ENCODE data around the gene DDB1.

Gene DDB1

DNA sequence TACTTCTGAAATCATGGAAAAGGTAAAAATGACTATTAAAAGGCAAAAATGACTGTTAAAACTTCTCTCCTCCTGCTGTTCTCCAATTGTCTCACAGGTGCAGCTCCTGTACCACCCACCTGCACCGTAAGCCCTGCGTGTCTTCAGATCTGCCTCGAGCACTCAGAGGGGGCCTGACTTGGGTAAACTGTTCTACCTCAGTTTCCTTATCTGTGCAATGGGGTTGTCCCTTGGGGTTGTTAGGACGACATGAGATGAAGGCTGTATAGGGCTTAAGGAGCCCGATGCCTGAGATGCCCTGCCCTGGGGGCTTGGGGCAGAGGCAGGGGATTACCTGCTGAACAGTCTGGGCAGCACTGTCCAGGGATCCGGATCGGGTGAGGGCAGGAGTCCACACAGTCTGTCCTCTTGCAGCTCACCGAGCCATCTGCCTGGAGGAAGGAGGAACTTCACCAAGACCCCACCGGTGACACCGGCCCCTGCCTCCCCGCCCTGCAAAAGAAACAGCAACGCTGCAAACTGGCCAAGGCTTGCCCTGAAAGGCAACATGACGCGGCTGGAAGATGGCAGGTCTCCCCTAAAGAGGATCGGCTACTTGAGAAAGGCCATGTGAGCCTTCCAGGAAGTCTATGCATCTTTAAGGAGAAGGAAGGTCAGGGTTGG lies 64.2 kb downstream of the DDB1 start:
- H3K4me3 ChIP-seq (ENCODE audit: low read length), result no peak overlapping the region
- no peak for DNase-seq (ENCODE audit: low read depth)
- TF ChIP-seq, protein P1, sequence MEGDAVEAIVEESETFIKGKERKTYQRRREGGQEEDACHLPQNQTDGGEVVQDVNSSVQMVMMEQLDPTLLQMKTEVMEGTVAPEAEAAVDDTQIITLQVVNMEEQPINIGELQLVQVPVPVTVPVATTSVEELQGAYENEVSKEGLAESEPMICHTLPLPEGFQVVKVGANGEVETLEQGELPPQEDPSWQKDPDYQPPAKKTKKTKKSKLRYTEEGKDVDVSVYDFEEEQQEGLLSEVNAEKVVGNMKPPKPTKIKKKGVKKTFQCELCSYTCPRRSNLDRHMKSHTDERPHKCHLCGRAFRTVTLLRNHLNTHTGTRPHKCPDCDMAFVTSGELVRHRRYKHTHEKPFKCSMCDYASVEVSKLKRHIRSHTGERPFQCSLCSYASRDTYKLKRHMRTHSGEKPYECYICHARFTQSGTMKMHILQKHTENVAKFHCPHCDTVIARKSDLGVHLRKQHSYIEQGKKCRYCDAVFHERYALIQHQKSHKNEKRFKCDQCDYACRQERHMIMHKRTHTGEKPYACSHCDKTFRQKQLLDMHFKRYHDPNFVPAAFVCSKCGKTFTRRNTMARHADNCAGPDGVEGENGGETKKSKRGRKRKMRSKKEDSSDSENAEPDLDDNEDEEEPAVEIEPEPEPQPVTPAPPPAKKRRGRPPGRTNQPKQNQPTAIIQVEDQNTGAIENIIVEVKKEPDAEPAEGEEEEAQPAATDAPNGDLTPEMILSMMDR (IDR thresholded peaks at IDR 0.05; ENCODE audit: insufficient read depth, low read depth, low read length, missing control alignments), result no peak

DNA sequence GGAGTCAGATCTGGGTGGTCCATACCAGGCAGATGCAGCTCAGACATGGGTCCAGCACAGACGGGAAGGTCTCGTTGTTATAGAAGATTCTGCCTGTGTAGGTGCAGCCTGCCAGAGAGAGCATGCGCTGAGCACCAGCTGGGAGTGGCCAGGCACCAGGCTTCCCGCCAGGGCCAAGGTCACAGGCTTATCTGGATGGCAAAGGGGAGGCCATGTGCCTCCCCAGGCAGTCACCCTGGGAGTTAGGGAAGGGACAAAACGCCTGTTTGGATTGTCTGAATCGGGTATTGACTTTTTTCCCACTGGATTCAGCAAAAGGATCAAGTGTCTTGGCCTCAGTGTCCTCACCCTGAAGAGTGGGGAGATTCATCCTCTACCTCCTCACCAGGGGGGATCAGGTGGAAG lies 65.5 kb downstream of the DDB1 start:
- H3K4me3 ChIP-seq (ENCODE audit: low read length), result no peak overlapping the region
- no peak for DNase-seq (ENCODE audit: low read depth)
- TF ChIP-seq, protein P1 (IDR thresholded peaks at IDR 0.05; ENCODE audit: insufficient read depth, low read depth, low read length, missing control alignments), result no peak

DNA sequence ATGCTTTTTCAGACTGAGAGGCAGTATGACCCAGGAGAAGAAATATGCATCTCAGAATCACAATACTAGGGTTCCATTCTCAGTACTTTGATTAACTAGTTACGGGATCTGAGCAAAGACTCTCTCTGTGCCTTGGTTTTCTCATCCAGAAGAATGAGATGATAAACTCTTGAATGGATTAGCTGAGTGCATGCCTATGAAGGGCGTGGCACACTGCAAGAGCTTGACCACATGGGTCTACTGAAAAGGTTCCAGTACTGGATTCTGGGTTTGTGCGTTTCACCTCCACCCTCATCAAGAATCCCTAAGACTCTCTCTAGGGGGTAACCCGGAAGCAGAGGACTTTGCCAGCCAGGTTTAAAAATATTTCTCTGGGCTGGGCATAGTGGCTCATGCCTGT lies 66.3 kb downstream of the DDB1 start:
- peak; percentile 39 for DNase-seq (ENCODE audit: low read depth)
- H3K4me3 ChIP-seq (ENCODE audit: low read length), result no peak overlapping the region
- TF ChIP-seq, protein P1 (IDR thresholded peaks at IDR 0.05; ENCODE audit: insufficient read depth, low read depth, low read length, missing control alignments), result no peak

DNA sequence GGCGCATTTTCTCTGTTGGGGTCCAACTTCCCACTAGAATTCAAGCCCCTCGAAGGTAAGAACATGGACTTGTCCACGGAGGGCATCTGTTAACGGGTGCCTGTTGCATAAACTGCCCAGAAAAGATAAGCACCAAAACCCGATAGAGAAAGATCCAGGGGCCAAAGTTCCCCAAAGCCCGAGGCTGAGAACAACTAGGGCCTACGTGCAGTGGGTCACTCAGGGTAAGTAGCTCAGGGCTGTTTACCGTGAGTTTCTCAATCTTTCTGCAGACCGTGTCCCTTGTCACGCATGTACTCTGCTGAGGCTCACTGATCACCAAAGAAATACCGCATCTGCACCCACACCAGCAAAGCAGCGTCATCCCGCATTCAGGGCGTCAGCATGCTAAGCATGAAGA lies 67.5 kb downstream of the DDB1 start:
- H3K4me3 ChIP-seq (ENCODE audit: low read length), result no peak overlapping the region
- DNase-seq (ENCODE audit: low read depth), result no peak
- TF ChIP-seq, protein P1 (IDR thresholded peaks at IDR 0.05; ENCODE audit: insufficient read depth, low read depth, low read length, missing control alignments), result no peak

DNA sequence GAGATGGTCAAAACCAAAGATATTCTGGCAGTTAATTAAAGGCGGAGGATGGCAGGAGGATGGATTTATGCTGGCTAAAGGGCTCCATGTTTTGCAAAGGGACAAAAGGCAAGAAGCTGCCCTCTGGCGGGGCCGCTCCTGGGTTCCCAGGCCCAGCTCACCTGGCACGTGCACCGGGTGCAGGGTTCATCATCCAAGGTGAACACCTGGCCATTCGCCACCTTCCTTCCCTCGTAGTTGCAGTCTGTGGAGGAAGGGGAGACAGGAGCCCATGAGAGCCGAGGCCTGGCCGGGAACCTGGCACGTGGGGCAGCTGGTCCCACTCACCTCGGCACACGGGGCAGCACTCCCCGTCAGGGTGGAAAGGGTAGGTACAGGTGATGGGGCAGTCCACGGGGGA lies 68.1 kb downstream of the DDB1 start:
- TF ChIP-seq, protein P1 (IDR thresholded peaks at IDR 0.05; ENCODE audit: insufficient read depth, low read depth, low read length, missing control alignments), result no peak
- DNase-seq (ENCODE audit: low read depth), result no peak
- H3K4me3 ChIP-seq (ENCODE audit: low read length), result no peak overlapping the region

DNA sequence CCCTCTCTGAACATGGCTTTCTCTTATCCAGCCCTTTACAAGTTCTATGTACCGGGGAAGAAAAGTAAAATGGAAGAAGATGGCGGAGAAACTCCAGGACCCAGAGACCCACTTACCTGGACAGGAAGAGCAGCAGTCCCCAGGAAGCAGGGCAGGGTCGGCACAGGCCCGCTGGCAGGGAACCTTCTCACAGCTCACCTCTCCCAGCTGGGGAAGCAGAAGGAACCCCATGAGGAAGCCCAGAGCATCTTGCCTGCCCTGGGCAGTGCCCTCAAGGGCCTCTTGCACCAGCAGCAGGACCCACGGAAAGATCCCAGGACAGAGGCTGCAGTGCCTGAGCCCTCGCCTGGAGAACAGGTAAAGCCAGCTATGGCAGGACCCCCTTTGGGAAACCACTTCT lies 68.5 kb downstream of the DDB1 start:
- TF ChIP-seq, protein P1 (IDR thresholded peaks at IDR 0.05; ENCODE audit: insufficient read depth, low read depth, low read length, missing control alignments), result no peak
- no peak overlapping the region for H3K4me3 ChIP-seq (ENCODE audit: low read length)
- no peak for DNase-seq (ENCODE audit: low read depth)

DNA sequence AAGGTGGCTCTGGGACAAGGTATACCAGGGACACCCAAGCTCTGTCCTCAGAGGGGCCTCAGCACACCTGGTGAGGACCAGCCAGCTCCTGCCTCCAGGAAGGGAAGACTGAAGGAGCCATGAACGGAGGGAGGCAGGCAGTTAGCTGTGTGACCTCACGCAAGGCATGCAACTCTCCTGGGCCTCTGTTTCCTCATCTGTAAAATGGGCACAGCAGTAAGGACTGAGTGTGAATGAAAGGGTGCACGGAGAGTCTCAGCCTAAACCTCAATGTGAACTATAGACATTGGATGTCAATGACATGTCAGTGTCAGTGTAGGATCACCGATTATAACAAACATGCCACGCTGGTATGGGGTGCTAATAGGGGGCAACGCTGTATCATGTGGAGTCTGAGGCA lies 73.5 kb downstream of the DDB1 start:
- TF ChIP-seq, protein P1 (IDR thresholded peaks at IDR 0.05; ENCODE audit: insufficient read depth, low read depth, low read length, missing control alignments), result no peak
- no peak for DNase-seq (ENCODE audit: low read depth)
- no peak overlapping the region for H3K4me3 ChIP-seq (ENCODE audit: low read length)
